ENCODE data around the gene QSOX1.
"Not testable (repeated sequence)": the region's sequence is repeated elsewhere in the genome, so short reads cannot be mapped to it uniquely, and the experiment has no call there.

The QSOX1 gene

DNA sequence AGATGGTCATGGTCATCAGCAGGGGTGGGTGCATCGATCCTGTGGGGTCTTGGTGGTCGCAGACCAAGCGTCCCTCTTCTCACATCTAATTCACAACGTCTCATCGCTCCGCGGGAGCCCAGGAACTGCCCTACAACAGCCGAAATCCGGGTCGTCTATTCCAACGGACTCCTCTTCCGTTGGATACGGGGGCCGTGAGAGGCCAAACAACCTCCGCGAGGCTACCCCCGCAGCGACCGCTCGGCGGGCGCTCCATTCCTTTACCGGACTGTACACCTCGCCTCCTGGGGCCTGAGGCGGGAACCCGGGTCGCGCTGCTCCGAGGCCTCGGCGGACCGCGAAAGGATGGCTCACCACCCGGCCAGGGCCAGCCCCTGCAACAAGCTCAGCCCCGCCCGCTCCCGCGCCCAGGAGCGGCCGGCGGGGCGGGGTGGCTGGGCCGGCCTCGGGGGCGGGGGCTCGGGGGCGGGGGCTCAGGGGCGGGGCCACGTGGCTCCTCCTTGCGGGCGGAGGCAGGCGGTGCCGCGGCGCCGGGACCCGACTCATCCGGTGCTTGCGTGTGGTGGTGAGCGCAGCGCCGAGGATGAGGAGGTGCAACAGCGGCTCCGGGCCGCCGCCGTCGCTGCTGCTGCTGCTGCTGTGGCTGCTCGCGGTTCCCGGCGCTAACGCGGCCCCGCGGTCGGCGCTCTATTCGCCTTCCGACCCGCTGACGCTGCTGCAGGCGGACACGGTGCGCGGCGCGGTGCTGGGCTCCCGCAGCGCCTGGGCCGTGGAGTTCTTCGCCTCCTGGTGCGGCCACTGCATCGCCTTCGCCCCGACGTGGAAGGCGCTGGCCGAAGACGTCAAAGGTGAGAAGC lies at the start of gene QSOX1:
Gene QSOX1 (plus strand): TSS at position 545 of the 857 bp plus-strand sequence. CDS start 39 bp downstream, at position 584.
- peak; percentile 82 for DNase-seq

- DNase-seq: no peak
Measured at GRCh38 chr1:180112091-180112490, 42.6 kb upstream of the QSOX1 start.

DNA sequence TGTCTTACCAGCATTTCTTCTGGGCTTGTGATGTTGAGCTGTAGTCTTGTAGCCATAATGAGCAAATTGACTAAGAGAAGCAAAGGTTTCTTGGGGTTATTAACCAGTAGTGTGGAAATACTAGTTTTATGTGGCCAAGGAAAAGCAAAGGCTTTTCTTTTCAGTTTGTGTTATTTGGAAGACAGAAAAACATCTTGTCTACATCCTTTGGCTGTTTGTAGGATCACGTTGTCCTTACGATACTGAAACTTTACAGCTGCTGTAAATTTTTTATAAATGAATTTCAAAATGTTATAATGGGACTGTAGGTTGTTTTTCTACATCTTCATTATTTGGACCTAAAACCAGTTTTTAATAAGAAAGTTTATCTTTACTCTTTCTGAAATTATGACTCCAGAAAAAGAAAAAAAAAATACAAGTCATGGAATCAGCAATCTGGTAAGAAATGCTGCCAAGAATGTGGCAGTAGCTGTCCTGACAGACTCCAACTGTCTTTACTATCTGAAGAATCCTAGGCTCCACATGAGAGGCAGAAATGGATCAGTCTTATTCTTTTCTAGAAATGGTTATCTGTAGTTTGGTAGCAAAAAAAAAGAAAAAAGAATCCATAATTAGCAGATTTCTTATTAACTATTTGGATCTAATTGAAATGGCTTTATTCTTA lies 41.6 kb upstream of the QSOX1 start:
- DNase-seq: no peak

DNA sequence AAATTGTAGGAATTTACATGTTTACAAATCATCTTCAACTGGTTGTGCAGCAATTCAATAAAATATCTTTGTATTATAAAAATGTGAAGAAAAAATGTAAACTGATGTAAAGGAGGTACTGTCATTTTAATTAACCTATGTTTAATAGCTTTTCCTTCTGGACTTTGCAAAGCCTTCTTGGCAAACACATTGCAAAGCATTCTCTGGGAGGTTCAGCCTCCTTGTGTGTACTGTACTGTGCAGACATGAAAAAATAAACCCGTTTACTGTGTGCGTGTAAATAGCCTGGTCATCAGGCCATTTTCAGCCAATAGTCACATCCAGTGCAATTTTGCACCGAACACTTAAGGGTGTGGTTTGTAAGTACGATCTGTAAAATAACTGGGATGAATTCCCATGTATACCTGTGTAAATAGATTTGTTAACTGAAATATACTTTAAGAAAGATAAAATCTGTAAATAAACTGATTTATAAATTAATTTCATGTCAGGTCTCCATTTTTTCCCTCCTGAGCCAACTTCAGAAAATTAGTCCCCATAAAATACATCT lies 40.2 kb upstream of the QSOX1 start:
- no peak for DNase-seq

GRCh38 chr1:180116964-180117763 lies 37.5 kb upstream of the QSOX1 start:
- no peak for DNase-seq

DNA sequence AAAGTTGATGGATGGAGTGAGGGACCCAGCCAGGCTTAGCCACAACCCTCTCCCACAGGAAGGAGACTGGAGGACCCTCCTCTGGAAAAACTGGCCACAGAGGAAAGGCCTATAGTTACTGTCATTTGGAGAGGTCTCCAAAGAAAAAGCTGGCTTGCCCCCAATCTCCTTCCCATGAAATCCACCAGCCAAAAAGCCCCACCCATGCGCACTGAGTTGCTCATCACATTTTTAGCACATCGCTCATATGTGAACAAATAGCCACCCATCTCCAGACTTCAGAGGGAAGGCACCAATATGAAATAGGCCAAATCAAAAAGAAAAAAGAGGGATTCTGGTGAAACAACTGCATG lies 36.9 kb upstream of the QSOX1 start:
- no peak for DNase-seq

DNA sequence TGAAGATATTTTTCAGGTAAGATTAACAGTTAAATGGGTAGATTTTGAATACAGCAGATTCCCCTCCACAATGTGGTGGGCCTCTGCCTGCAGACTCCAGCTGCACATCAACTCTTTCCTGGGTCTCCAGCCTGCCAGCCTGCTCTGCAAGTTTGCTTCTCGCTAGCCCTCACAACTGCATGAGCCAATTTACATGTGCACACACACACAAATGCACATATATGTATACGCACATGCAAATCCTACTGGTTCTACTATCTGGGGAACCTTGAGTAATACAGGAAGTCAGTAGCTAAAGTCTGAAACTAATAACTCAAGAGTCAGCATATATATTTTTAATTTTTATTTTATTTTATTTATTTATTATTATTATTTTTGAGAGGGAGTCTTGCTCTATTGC lies 34.8 kb upstream of the QSOX1 start:
- DNase-seq: no peak

DNA sequence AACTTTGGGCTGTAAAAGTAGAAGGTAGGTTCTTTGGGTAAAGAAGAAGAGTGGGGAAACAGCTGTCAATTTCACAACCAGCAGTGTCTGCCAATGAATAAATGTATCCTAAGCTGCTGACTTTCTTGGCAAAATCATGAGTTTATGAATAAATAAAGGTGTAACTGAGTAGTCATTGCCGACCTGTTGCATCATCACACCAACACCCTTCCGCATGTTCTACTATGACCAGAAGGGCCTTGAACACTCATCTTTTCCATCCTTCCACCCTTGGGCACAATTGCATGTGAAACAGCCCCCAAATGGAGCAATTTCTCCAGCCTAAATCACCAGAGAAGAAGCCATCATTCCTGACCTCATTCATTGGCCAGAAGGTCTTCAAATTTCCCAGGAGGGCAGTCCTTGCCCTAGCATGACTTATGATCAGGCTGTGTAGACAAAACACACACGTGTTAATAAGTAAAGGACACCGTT lies 31.2 kb upstream of the QSOX1 start:
- no peak for DNase-seq

GRCh38 chr1:180130651-180131050 lies 24.0 kb upstream of the QSOX1 start:
- no peak for DNase-seq

GRCh38 chr1:180131510-180131909 lies 23.2 kb upstream of the QSOX1 start:
- no peak for DNase-seq

DNA sequence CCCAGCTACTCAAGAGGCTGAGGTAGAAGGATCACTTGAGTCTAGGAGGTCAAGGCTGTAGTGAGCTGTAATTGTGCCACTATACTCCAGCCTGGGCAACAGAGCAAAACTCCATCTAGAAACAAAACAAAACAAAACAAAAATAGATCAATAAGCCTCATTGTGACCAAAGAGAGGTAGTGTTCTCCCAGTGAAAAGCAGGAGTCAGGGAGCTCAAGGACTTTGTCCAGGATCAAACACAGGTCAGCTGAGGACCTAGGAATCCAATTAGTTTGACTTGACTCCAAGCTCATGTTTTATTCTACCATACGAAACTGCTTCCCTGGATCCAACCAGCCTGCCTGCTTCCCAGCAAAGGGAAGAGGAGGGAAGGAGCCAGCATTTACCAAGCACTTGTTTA lies 21.5 kb upstream of the QSOX1 start:
- DNase-seq: no peak

DNA sequence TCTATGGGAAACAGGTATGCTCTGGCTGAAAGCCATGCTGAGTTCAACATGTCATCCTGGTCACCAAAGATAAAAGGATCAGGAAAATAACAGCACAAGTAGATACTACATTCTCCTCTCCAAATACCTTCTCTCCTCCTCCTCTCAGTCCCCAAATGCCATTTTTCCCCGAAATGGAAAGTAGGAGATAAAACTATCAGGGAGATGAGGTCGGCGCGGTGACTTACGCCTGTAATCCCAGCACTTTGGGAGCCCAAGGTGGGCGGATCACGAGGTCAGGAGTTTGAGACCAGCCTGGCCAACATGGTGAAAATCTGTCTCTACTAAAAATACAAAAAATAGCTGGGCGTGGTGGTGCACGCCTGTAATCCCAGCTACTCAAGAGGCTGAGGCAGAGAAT lies 21.0 kb upstream of the QSOX1 start:
- DNase-seq: not testable (repeated sequence)

GRCh38 chr1:180135535-180135934 lies 19.1 kb upstream of the QSOX1 start:
- DNase-seq: no peak

DNA sequence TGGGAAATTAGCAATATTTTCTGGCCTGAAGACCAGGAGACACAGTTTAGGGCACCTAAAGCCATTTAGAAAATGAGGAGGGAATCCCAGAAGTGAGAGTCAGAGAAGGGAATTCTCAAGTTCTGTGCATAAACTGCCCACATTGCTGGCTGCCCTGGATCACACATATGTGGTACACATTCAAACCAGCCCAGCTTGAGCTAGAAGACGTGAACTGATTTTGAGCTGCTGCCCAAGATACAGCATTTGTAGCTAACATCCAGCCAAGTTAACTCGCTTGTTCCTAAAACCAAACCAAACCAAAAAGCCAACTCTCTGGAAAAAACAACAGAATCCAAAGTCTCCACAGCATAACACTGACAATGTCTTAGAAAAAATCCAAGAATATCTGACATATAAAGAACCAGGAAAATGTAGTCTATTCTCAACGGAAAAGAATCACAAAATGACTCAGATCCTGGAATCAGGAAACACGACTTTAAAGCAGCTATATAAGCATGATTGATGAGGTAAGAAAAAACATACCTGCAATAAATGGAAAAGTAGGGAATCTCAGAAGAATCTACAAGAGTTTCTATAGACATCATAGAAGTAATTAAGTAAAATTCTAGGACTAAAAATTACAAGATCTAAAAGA lies 18.2 kb upstream of the QSOX1 start:
- no peak for DNase-seq

DNA sequence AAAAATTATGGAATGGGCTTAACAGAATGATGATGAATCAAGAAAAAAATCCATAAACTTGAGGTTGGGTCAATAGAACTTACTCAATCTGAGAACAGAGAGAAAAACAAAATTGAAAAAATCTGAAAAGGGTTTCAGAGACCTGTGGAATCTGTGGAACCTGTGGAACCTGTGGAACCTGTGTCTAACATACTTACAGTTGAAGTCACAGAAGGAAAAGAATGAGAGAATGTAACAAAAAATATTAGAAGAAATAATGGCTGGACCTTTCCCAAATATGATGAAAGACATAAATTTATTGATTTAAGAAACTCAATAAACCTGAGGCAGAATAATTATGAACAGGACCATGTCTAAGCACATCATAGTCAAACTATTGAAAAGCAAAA lies 17.7 kb upstream of the QSOX1 start:
- no peak for DNase-seq

DNA sequence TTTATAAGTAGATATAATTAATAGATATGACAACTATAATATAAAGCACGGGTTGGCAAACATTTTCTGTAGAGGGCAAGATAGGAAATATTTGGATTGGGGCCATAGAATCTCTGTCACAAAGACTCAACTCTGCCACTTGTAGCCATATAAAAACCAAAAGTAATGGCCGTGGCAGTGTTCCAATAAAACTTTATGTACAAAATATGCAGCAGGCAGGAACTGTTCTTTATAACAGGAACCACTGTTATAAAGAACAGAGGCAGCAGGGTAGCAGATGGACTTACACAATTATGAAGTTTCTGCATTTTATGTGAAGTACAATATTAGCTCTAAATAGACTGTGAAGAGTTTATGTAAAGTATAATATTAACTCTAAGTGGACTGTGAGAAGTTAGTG lies 16.9 kb upstream of the QSOX1 start:
- DNase-seq: no peak

GRCh38 chr1:180141381-180141934 lies 13.2 kb upstream of the QSOX1 start:
- no peak for DNase-seq

- DNase-seq: no peak
Measured at GRCh38 chr1:180143359-180143758, 11.3 kb upstream of the QSOX1 start.

DNA sequence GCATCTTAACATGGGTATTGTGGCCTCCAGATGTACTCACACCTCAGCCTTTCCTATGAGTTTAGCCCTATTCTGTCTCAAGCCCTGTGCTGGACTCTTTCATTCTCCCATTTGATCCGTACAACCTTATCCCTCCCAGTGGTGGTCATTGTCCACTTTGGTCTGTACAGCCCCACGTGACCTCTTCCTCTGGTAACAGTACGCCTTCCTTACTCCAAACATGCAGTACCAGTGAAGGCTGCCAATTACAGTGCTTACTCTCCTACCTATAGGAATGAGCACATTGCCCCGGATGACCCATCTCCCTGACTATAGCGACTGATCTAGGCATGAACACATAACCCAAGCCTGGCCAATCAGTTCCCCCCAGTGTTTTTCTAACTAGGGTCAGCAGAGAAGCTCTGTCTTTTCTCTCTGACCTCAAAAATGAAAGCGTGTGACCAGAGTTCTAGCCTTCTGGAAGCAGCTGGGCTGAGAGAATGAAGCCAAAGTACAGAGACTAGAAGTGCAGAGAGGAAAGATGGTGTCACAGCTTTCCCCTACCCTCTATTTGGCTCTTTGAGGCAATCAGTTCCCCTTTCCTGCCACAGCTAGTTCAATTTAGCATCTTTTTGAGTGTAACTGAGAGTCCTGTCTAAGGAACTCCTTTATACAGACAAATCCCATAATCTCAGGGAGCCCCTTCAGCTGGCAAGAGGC lies 9.9 kb upstream of the QSOX1 start:
- DNase-seq: no peak

GRCh38 chr1:180145446-180145845 lies 9.2 kb upstream of the QSOX1 start:
- DNase-seq: no peak

GRCh38 chr1:180150982-180151381 lies 3.7 kb upstream of the QSOX1 start:
- no peak for DNase-seq

DNA sequence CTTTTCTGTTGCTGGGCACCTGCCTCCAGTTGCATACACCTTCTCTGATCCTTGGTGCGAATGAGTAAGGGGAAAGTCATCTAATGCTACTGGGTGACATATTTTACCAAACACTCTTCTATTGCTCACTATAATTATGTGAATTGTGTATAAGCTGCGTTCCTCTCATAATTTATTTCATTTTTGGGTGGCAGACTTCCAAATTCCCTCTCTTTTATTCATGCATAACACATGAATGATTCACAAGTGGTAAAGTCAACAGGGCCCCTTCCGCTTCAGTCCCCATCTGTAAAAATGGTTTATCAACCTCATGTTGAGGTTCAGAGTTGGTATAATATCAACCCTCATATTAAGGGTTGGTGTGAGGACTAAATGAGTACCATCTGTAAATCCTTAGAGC lies 3.2 kb upstream of the QSOX1 start:
- no peak for DNase-seq
